ENCODE measurements around the gene PRKAG2.

Gene PRKAG2

DNA sequence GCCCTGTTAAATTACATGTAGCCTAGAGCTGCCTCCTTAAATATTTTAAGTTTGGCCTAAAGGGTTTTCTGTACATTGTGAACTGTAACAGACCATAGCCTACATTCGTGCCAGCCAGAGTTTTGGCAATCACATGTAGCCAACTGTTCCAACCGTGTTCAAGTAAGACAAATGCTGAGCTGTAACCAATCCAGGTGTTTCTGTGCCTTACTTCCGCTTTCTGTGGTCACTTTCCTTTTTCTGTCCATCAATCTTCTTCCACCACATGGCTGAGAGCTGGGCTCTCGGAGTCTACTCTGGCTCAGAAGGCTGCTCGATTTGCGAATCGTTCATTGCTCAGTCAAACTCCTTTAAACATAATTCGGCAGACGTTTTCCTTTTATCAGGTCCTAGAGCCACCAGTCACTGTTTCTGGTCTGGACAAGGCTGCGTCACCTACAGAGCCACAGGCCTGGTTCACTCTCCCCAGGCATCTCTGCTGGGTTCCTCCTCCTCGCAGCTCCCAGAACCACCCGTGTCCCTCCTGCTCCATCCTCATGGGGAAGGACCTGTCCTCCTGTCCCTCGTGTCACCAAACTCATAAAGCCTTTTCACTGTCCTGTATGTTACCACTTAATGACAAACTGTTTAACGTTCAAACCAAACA lies 199.2 kb downstream of the PRKAG2 start:
- no peak for DNase-seq
- TF ChIP-seq GATA1 (IDR thresholded peaks at IDR 0.05; ENCODE audit: low read depth, low read length) (no peak), POLR2A (IDR thresholded peaks at IDR 0.05; ENCODE audit: low read length) (no peak)

DNA sequence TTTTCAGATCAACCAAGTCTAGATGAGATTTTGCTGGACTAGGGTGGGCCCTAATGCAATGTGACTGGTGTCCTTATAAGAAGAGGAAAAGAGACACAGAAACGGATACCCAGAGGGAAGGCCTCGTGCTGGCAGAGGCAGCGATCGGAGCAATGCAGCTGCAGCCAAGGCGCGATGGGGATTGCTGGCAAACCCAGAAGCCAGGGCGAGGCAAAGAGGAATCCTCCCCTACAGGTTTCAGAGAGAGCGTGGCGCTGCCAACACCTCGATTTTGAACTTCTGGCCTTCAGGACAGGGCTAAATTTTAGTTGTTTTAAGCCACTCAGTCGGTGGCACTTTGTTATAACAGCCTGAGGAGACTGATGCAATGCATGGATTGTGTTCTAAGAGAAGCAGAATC lies 200.2 kb downstream of the PRKAG2 start:
- TF ChIP-seq POLR2A (IDR thresholded peaks at IDR 0.05; ENCODE audit: low read length) (no peak), GATA1 (IDR thresholded peaks at IDR 0.05; ENCODE audit: low read depth, low read length) (no peak)
- no peak for DNase-seq

DNA sequence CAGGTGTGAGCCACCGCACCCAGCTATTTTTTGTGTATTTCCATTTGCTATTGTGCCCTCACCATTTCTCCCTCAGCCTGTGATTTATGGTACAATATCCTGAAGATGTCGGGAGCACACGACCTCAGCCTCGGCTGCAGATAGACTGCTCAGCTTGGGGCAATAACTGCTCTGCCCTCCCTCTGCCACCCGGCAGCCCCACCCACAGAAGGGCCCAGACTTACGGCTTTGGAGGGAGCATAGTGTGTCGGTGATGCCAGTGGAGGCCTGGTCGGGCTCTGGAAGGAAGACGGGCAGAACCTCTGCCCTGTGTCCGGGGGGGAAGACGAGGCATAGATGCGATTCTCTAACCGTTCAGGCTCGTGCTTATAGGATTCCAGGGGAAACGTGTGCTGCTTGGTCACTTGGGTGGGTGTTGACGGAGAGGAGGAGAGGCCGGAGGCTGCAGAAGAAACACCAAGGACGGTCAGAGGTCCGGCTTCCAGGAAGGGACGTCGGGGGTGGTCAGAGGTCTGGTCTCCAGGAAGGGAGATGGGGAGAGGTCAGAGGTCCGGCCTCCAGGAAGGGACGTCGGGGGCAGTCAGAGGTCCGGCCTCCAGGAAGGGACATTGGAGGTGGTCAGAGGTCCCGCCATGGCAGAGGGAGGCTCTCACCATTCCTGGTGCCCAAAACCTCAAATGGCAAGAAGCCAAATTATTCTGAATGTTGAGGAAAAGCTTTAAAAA lies 201.6 kb downstream of the PRKAG2 start:
- TF ChIP-seq POLR2A (IDR thresholded peaks at IDR 0.05; ENCODE audit: low read length) (no peak), GATA1 (IDR thresholded peaks at IDR 0.05; ENCODE audit: low read depth, low read length) (no peak)

DNA sequence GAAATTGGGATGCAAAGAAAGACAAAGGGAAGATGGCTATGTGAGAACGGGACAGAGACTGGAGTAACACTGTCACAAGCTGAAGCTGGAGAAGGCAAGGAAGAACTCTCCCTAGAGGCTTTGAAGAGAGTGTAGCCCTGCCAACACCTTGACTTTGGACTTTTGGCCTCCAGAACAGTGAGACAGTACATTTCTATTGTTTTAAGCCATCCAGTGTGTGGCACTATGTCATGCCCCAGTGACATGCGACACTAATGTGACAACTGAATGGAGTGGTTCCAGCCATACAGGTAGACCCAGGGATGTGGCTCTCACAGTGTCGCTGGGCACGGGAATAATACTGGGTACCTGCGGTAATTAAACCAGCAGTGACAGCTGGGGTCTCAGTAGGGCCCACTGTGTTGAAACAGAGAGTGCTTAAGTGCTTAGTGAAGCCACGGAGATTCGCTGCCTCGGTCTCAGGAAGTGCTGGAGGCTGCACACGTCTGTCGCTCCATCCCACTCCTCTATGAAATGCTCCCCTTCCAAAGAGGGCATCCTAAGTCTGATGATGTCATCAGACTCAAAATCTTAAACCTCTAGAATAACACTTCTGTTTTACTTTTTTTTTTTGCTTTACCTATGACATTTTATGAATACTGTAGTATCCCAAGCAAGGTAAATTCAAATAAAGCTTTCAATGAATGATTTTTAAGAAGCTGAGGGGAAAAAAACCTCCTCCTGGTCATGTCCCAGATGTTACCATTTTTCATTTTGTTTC lies 202.6 kb downstream of the PRKAG2 start:
- DNase-seq: no peak
- TF ChIP-seq GATA1 (IDR thresholded peaks at IDR 0.05; ENCODE audit: low read depth, low read length): no peak
- TF ChIP-seq POLR2A (IDR thresholded peaks at IDR 0.05; ENCODE audit: low read length): no peak

More for the DNA sequence above, 201.6 kb downstream of the PRKAG2 start:
- DNase-seq: no peak

DNA sequence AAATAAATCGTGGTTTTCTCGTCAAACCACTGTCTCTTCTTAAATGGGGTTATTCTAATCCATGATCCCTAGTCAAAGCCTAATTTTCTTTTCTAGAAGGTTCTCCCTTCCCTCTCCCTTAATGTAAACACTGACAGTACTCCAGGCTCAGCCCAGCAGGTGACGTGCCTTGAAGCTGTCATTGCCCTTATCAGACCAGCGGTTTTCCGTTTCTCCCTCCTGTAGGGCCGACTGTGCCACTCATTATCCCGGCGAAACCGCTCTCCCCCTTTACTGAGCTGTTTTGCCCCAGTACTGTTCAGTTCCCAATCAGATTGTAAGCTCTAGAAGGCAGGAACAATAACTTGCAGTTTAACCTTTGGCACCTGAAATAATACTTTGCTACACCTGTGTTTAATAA lies 203.7 kb downstream of the PRKAG2 start:
- no peak for DNase-seq
- TF ChIP-seq POLR2A (IDR thresholded peaks at IDR 0.05; ENCODE audit: low read length) (no peak), GATA1 (IDR thresholded peaks at IDR 0.05; ENCODE audit: low read depth, low read length) (no peak)

DNA sequence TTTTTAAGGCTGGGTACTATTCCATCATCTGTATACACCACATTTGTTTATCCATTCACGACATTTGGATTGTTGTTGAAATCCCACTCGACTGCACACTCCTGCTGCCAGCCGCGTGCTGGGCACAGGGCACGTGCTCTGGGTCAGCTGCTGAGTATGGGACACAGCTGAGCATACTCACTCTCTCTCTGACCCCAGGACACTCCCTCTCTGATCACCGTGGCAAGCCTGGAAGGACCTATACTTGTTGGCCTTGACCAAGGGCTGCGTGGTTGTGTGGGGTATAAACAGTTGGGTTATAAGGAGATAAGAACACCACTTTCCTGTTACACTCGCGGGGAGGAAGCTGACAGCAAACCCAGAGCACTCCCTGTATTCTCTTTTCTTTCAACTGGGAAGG lies 204.2 kb downstream of the PRKAG2 start:
- no peak for TF ChIP-seq POLR2A (IDR thresholded peaks at IDR 0.05; ENCODE audit: low read length)
- no peak for TF ChIP-seq GATA1 (IDR thresholded peaks at IDR 0.05; ENCODE audit: low read depth, low read length)
- no peak for DNase-seq

DNA sequence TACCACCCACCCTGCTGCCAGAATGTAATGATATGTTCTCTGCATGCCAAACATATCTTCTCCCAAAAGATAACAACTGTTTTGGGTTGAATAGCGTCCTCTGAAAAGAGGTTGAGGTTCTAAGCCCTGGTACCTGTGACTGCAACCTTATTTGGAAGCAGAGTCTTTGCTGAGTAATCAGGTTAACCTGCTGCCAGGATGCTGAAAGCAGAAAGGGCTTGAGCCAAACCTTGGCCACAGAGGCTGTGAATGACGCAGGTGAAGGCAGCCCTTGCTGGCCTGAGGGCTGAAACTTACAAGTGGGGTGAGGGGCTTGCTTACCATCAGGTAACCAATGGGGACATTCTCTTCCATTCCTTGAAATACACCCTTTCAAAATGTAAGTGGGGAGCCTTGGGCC lies 205.4 kb downstream of the PRKAG2 start:
- DNase-seq: no peak
- TF ChIP-seq POLR2A (IDR thresholded peaks at IDR 0.05; ENCODE audit: low read length) (no peak), GATA1 (IDR thresholded peaks at IDR 0.05; ENCODE audit: low read depth, low read length) (no peak)

DNA sequence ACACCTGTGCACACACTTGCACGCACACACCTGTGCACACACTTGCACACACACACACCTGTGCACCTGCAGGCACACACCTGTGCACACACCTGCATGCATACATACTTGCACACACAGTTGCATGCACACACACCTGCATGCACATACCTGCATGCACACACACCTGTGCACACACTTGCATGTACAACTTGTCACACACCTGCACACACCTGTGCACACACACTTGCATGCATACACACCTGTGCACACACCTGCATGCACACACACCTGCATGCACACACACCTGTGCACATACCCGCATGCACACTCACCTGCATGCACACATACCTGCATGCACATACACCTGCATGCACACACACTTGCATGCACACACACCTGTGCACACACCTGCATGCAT lies 207.2 kb downstream of the PRKAG2 start:
- no peak for TF ChIP-seq GATA1 (IDR thresholded peaks at IDR 0.05; ENCODE audit: low read depth, low read length)
- no peak for TF ChIP-seq POLR2A (IDR thresholded peaks at IDR 0.05; ENCODE audit: low read length)
- DNase-seq: peak in 1 of 2 experiments; percentile 34

DNA sequence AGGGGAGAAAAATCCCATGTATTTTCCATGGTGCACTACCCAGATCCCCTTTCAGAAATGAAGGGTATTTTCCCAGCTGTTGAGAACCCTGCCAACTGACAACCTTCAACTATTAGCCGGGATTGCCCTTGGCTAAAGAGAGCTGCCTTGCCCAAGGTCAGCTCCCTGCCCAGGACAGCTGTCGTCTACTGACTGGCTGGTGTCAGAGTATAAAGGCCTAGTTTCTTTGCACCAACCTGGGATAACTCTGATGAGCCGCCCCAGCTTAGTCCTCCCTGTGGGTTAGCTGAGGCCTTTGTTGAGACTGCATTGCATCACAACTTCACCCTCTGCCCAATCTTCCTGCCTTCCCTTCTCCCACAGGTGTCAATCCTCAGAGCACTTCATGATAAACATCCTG lies 210.0 kb downstream of the PRKAG2 start:
- no peak for DNase-seq

DNA sequence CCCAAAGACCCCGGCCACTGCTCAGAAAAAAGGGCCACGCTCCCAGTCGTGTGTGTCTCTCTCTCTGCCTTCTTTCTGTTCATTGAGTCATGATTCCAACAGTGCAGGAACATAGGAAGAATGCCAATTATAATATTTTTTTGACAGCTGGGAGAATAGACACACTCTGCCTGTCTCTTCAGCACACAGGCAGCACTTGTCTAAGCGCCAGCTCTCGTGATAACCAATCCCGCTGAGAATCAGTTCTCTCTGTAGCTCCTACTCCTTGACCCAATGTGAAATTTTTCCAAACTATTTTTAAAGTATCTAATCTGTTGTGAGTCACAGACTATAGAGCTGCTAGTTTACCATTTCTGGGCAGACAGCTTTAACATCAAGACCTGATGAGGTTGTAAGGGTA lies 211.5 kb downstream of the PRKAG2 start:
- DNase-seq: no peak
- no peak for TF ChIP-seq POLR2A (IDR thresholded peaks at IDR 0.05; ENCODE audit: low read length)
- no peak for TF ChIP-seq GATA1 (IDR thresholded peaks at IDR 0.05; ENCODE audit: low read depth, low read length)

More for the DNA sequence above, 210.0 kb downstream of the PRKAG2 start:
- TF ChIP-seq GATA1 (IDR thresholded peaks at IDR 0.05; ENCODE audit: low read depth, low read length) (no peak), POLR2A (IDR thresholded peaks at IDR 0.05; ENCODE audit: low read length) (no peak)

DNA sequence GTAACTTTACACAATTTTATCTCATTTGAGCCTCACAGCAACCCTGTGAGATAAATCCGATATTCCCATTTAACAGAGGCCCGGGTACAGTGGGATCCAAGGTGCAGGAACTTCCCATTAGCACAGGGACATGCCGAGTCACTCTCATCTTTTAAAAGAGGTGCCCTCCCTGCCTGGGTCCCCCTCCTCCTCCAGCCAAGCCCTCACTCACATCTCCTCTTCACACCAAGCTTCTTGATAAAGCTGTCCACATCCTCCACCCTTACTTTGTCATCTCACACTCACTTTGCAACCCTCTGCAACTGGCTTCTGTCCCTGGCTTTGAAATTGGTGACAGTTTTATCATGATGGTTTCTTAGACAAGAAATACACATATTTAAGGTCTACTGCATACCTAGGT lies 212.6 kb downstream of the PRKAG2 start:
- DNase-seq: no peak
- TF ChIP-seq POLR2A (IDR thresholded peaks at IDR 0.05; ENCODE audit: low read length) (no peak), GATA1 (IDR thresholded peaks at IDR 0.05; ENCODE audit: low read depth, low read length) (no peak)

DNA sequence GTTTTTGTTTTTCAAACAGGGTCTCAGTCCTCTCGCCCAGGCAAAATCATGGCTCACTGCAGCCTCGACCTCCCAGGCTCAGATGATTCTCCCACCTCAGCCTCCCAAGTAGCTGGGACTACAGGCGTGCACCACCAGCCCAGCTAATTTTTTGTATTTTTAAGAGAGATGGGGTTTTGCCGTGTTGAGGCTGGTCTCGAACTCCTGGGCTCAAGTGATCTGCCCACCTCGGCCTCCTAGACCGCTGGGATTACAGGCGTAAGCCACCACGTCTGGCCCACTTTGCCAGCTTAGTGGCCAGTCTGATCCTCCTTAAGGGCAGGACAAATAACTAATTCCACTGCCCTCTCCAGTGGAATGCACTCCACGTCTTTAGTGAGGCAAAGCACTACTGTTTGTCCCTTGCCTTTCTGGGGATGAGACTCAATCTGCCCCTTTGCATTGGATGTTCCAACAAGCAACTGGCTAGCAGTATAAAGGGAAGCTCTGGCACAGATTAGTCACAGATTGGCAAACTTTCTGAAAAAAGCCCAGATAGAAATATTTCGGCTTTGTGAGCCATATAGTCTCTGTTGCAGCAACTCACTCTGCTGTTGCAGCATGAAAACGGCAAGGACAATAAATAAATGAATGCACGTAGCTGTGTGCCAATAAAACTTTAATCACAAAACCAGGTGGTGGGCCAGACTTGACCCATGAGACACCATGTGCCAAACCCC lies 213.4 kb downstream of the PRKAG2 start:
- DNase-seq: no peak
- TF ChIP-seq POLR2A (IDR thresholded peaks at IDR 0.05; ENCODE audit: low read length): no peak
- no peak for TF ChIP-seq GATA1 (IDR thresholded peaks at IDR 0.05; ENCODE audit: low read depth, low read length)

DNA sequence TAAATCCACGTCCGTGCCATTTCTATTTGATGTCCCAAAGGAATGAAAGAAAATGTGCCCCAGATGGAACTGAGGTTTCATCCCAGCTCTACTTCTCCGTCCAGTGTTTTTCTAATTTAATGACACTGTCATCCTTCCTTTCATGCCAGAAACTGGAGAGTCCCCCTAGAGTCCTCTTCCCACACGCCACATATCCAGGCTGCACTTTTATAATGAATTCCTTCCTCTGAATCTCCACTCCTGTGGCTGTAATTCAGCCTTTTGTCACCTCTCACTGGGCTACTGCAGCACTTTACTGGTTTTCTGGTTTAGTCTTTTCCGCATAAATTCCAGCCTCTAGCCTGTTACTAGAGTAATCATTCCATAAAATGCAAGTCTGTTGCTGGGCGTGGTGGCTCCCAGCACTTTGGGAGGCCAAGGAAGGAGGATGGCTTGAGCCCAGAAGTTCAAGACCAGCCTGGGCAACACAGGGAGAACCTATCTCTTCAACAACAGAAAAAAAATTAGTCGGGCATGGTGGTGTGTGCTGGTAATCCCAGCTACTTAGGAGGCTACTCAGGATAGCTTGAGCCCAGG lies 214.6 kb downstream of the PRKAG2 start:
- TF ChIP-seq GATA1 (IDR thresholded peaks at IDR 0.05; ENCODE audit: low read depth, low read length) (no peak), POLR2A (IDR thresholded peaks at IDR 0.05; ENCODE audit: low read length) (no peak)
- DNase-seq: no peak
